SK-N-SH (cell line): Measurements from ENCODE around the gene ZNF441. TPM values are rescaled to one million over a fixed set of nuclear protein-coding genes. Genes with fewer than 3 reads are reported as not detected.

Experiments used
- CTCF ChIA-PET: fragments of 300-600, 350-600 bp; formaldehyde crosslinking; extraction: SDS; loops from one replicate; lab custom pipeline; 2021; lab: Yijun Ruan, JAX
- POLR2A ChIA-PET: fragments of 350-600 bp; sonication (Branson Sonifier 250); formaldehyde crosslinking; extraction: SDS; loops from one replicate; lab custom pipeline; 2020; ENCODE audit warnings: antibody characterized with exemption, inconsistent platforms; lab: Yijun Ruan, JAX
- DNase-seq: peaks from one replicate; pipeline ENCODE4 v3.0.0; 2012
- H2AFZ ChIP-seq: fragments of 200-600 bp; sonication (generic); 2 replicates; pipeline ENCODE4 v1.8.1; 2016; ENCODE audit warnings: antibody characterized with exemption, mild to moderate bottlenecking, low read depth
- H3F3A ChIP-seq: fragments of 200-600 bp; sonication (generic); replicated peaks from 2 replicates; pipeline ENCODE3; 2016; ENCODE audit warnings: antibody characterized with exemption, mild to moderate bottlenecking; ENCODE audit not compliant: insufficient read depth
- H3K27ac ChIP-seq, 2 experiments: fragments of 200-500 bp in 1 of 2; fragments of 200-600 bp in 1 of 2; sonication (Bioruptor generic) in 1 of 2; sonication (generic), shearing (Covaris generic) in 1 of 2; 2 replicates each; pipeline versions ENCODE4 v1.5.1 to v1.6.1; 2014 to 2016; ENCODE audit warnings: low read depth in 2 of 2, inconsistent platforms in 1 of 2, low read length in 1 of 2, mild to moderate bottlenecking in 1 of 2, mixed read lengths in 1 of 2
- H3K27me3 ChIP-seq: fragments of 200-600 bp; sonication (generic), shearing (Covaris generic); 2 replicates; pipeline ENCODE4 v1.6.1; 2016; ENCODE audit warnings: mixed run types; ENCODE audit not compliant: insufficient read depth
- H3K36me3 ChIP-seq, 2 experiments: fragments of 200-500 bp in 1 of 2; fragments of 200-600 bp in 1 of 2; sonication (Bioruptor generic) in 1 of 2; sonication (generic) in 1 of 2; replicated peaks in 1 of 2; 2 replicates each; pipeline versions ENCODE3 to v1.5.1; 2014 to 2016; ENCODE audit warnings: low read length in 1 of 2, mild to moderate bottlenecking in 1 of 2; ENCODE audit not compliant: insufficient read depth in 2 of 2, control insufficient read depth in 1 of 2
- H3K4me1 ChIP-seq, 2 experiments: fragments of 200-500 bp in 1 of 2; fragments of 200-600 bp in 1 of 2; sonication (Bioruptor generic) in 1 of 2; sonication (generic), shearing (Covaris generic) in 1 of 2; 2 replicates each; pipeline versions ENCODE4 v1.5.1 to v1.6.1; 2014 to 2016; ENCODE audit warnings: low read depth in 1 of 2, low read length in 1 of 2, mixed run types in 1 of 2; ENCODE audit not compliant: insufficient read depth in 2 of 2, control insufficient read depth in 1 of 2
- H3K4me2 ChIP-seq: fragments of 200-600 bp; sonication (generic), shearing (Covaris generic); 2 replicates; pipeline ENCODE4 v1.6.1; 2017; ENCODE audit warnings: mixed run types
- H3K4me3 ChIP-seq, 2 experiments: fragments of 200-500 bp in 1 of 2; fragments of 200-600 bp in 1 of 2; sonication (Bioruptor generic) in 1 of 2; sonication (generic), shearing (Covaris generic) in 1 of 2; 2 replicates each; pipeline versions ENCODE4 v1.5.1 to v1.8.1; 2014 to 2016; ENCODE audit warnings: low read depth in 2 of 2, inconsistent platforms in 1 of 2, low read length in 1 of 2, mild to moderate bottlenecking in 1 of 2, mixed read lengths in 1 of 2, moderate library complexity in 1 of 2
- H3K79me2 ChIP-seq: fragments of 200-600 bp; sonication (generic); 2 replicates; pipeline ENCODE4 v1.8.1; 2017; ENCODE audit warnings: mild to moderate bottlenecking; ENCODE audit not compliant: insufficient read depth
- H3K9ac ChIP-seq: fragments of 200-600 bp; sonication (generic); 2 replicates; pipeline ENCODE4 v1.6.1; 2017; ENCODE audit warnings: mixed run types
- H3K9me2 ChIP-seq: fragments of 200-600 bp; sonication (generic); 2 replicates; pipeline ENCODE4 v1.6.1; 2017; ENCODE audit warnings: mixed run types
- H3K9me3 ChIP-seq: fragments of 200-600 bp; sonication (generic); 2 replicates; pipeline ENCODE4 v1.6.1; 2017; ENCODE audit warnings: mixed run types, mild to moderate bottlenecking, moderate library complexity
- H4K20me1 ChIP-seq: fragments of 200-600 bp; sonication (generic); 2 replicates; pipeline ENCODE4 v1.6.1; 2017; ENCODE audit warnings: mild to moderate bottlenecking, mixed run types; ENCODE audit not compliant: insufficient read depth
- CHD2 ChIP-seq: fragments of 150-350 bp; IDR thresholded peaks from 2 replicates; pipeline ENCODE4 v1.6.1; 2018; ENCODE audit warnings: low read length; ENCODE audit not compliant: partially characterized antibody
- ELF1 ChIP-seq: IDR thresholded peaks from 2 replicates; pipeline ENCODE4 v1.4.0; 2012
- EP300 ChIP-seq, 2 experiments: IDR thresholded peaks; 2 replicates each; pipeline versions ENCODE4 v1.4.0 to v1.6.1; 2012; ENCODE audit warnings: borderline replicate concordance in 1 of 2, low read depth in 1 of 2, low read length in 1 of 2
- GABPA ChIP-seq: IDR thresholded peaks from 2 replicates; pipeline ENCODE4 v1.4.0; 2012; ENCODE audit warnings: low read depth, mild to moderate bottlenecking
- GATA2 ChIP-seq: sonication (generic); formaldehyde crosslinking; IDR thresholded peaks from 2 replicates; pipeline ENCODE4 v1.5.0; 2020; ENCODE audit warnings: mild to moderate bottlenecking, missing genetic modification reagents
- MXI1 ChIP-seq: IDR thresholded peaks from 2 replicates; pipeline ENCODE4 v1.6.1; 2012; ENCODE audit warnings: mild to moderate bottlenecking, low read depth, low read length, improper control_type of control experiment
- NFIC ChIP-seq: IDR thresholded peaks from 2 replicates; pipeline ENCODE4 v1.4.0; 2012; ENCODE audit warnings: borderline replicate concordance
- POLR2AphosphoS5 ChIP-seq: IDR thresholded peaks from 2 replicates; pipeline ENCODE4 v1.6.1; 2012; ENCODE audit warnings: low read depth, low read length
- RFX5 ChIP-seq: IDR thresholded peaks from 2 replicates; pipeline ENCODE4 v1.6.1; 2012; ENCODE audit warnings: mild to moderate bottlenecking, improper control_type of control experiment, low read length
- RXRA ChIP-seq: IDR thresholded peaks from 2 replicates; pipeline ENCODE4 v1.4.0; 2012; ENCODE audit warnings: low read depth, mild to moderate bottlenecking, borderline replicate concordance
- TAF1 ChIP-seq: IDR thresholded peaks from 2 replicates; pipeline ENCODE4 v1.6.1; 2012; ENCODE audit warnings: low read depth, mild to moderate bottlenecking, low read length, moderate library complexity, borderline replicate concordance
- TEAD4 ChIP-seq: IDR thresholded peaks from 2 replicates; pipeline ENCODE4 v1.4.0; 2012; ENCODE audit warnings: mild to moderate bottlenecking, borderline replicate concordance; ENCODE audit not compliant: insufficient read depth
- WGBS: methylation state at CpG from one replicate; pipeline ENCODE4 v1.1.6; 2017; ENCODE audit warnings: low lambda C conversion rate; 5-methylcytosine and 5-hydroxymethylcytosine counted together
- polyA plus RNA-seq, 3 experiments: library from polyadenylated mRNA; depleted of rRNA; stranded (reverse); fragments of >200 nt; gene quantifications; 2 replicates each; pipeline ENCODE4 v1.2.3, GENCODE V29; 2012
- TF ChIP-seq, protein P1 (sequence below): IDR thresholded peaks from 2 replicates; pipeline ENCODE4 v1.4.0; 2012; ENCODE audit warnings: low read depth, borderline replicate concordance
- TF ChIP-seq, protein P2 (sequence below): fragments of 200-600 bp; sonication (generic); IDR thresholded peaks from 2 replicates; pipeline ENCODE4 v1.6.1; 2017; ENCODE audit warnings: antibody characterized with exemption, mild to moderate bottlenecking, moderate library complexity
- TF ChIP-seq, protein P3 (sequence below): IDR thresholded peaks from 2 replicates; pipeline ENCODE4 v1.4.0; 2012; ENCODE audit warnings: low read depth
- TF ChIP-seq, protein P4 (sequence below): IDR thresholded peaks from 2 replicates; pipeline ENCODE4 v1.6.1; 2012; ENCODE audit warnings: mild to moderate bottlenecking, low read depth, low read length, moderate library complexity
- TF ChIP-seq, protein P5 (sequence below): fragments of 150-350 bp; IDR thresholded peaks from 2 replicates; pipeline ENCODE4 v1.6.1; 2017; ENCODE audit warnings: antibody characterized with exemption, low read length, low read depth, borderline replicate concordance

ZNF441 gene
- polyA plus RNA-seq, 1 of the 3 experiments (the other 2 are of a cell fraction) = 3.2 TPM

DNA sequence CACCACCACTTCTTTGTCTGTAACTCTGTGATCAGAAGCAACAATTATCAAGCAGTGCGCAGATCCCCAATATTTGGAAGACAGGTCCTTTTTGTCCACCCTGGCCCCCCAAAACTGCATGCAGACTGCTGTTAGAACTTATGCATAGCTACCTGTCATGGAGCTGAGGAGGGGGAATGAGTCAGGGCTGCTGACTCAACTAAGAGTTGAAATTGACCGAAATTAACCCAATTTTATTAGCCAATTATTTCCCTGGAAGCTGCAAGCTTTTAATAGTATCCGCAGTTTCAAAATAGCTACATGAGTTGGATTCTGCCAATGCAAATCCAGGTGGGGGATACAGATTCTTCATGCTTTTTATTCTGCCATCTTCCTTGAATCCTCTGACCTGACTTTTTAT, 17.6 kb downstream of the ZNF441 start:
- Histone ChIP-seq H3K9me2 (no peaks in the 10 kb centered on the region), H3K4me3 (no peak overlapping the region), H3K36me3 (peaks cover 27 to 47% of the 10 kb centered on the region in 2 experiments), H3K9ac (no peak overlapping the region), H2AFZ (no peak overlapping the region), H3K9me3 (peaks cover 51% of the 10 kb centered on the region), H3K27ac (no peak overlapping the region), H3K27me3 (no peaks in the 10 kb centered on the region), H3K79me2 (no peaks in the 10 kb centered on the region), H4K20me1 (no peaks in the 10 kb centered on the region), H3K4me2 (no peak overlapping the region), H3F3A (peaks cover 3% of the 10 kb centered on the region), H3K4me1 (no peaks in the 10 kb centered on the region)
- CTCF ChIA-PET = interaction anchor here (0.7 kb wide), 1 partner anchor 139 kb away, joined by 3 read pairs; no protein-coding TSS in a partner anchor
- TF ChIP-seq, protein P1, sequence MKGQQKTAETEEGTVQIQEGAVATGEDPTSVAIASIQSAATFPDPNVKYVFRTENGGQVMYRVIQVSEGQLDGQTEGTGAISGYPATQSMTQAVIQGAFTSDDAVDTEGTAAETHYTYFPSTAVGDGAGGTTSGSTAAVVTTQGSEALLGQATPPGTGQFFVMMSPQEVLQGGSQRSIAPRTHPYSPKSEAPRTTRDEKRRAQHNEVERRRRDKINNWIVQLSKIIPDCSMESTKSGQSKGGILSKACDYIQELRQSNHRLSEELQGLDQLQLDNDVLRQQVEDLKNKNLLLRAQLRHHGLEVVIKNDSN = no peak
- TF ChIP-seq, protein P2, sequence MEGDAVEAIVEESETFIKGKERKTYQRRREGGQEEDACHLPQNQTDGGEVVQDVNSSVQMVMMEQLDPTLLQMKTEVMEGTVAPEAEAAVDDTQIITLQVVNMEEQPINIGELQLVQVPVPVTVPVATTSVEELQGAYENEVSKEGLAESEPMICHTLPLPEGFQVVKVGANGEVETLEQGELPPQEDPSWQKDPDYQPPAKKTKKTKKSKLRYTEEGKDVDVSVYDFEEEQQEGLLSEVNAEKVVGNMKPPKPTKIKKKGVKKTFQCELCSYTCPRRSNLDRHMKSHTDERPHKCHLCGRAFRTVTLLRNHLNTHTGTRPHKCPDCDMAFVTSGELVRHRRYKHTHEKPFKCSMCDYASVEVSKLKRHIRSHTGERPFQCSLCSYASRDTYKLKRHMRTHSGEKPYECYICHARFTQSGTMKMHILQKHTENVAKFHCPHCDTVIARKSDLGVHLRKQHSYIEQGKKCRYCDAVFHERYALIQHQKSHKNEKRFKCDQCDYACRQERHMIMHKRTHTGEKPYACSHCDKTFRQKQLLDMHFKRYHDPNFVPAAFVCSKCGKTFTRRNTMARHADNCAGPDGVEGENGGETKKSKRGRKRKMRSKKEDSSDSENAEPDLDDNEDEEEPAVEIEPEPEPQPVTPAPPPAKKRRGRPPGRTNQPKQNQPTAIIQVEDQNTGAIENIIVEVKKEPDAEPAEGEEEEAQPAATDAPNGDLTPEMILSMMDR = no peak
- no peak for TF ChIP-seq CHD2
- no peak for TF ChIP-seq RFX5
- TF ChIP-seq NFIC = no peak
- no peak for TF ChIP-seq GATA2 (CRISPR knock-in tag)
- TF ChIP-seq ELF1 = no peak
- TF ChIP-seq, protein P3, sequence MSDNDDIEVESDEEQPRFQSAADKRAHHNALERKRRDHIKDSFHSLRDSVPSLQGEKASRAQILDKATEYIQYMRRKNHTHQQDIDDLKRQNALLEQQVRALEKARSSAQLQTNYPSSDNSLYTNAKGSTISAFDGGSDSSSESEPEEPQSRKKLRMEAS = no peak
- no peak for TF ChIP-seq TAF1
- TF ChIP-seq, protein P4, sequence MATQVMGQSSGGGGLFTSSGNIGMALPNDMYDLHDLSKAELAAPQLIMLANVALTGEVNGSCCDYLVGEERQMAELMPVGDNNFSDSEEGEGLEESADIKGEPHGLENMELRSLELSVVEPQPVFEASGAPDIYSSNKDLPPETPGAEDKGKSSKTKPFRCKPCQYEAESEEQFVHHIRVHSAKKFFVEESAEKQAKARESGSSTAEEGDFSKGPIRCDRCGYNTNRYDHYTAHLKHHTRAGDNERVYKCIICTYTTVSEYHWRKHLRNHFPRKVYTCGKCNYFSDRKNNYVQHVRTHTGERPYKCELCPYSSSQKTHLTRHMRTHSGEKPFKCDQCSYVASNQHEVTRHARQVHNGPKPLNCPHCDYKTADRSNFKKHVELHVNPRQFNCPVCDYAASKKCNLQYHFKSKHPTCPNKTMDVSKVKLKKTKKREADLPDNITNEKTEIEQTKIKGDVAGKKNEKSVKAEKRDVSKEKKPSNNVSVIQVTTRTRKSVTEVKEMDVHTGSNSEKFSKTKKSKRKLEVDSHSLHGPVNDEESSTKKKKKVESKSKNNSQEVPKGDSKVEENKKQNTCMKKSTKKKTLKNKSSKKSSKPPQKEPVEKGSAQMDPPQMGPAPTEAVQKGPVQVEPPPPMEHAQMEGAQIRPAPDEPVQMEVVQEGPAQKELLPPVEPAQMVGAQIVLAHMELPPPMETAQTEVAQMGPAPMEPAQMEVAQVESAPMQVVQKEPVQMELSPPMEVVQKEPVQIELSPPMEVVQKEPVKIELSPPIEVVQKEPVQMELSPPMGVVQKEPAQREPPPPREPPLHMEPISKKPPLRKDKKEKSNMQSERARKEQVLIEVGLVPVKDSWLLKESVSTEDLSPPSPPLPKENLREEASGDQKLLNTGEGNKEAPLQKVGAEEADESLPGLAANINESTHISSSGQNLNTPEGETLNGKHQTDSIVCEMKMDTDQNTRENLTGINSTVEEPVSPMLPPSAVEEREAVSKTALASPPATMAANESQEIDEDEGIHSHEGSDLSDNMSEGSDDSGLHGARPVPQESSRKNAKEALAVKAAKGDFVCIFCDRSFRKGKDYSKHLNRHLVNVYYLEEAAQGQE = no peak
- TF ChIP-seq TEAD4 = no peak
- no peak for TF ChIP-seq POLR2AphosphoS5
- no peak for TF ChIP-seq RXRA
- TF ChIP-seq, protein P5, sequence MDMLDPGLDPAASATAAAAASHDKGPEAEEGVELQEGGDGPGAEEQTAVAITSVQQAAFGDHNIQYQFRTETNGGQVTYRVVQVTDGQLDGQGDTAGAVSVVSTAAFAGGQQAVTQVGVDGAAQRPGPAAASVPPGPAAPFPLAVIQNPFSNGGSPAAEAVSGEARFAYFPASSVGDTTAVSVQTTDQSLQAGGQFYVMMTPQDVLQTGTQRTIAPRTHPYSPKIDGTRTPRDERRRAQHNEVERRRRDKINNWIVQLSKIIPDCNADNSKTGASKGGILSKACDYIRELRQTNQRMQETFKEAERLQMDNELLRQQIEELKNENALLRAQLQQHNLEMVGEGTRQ = no peak
- TF ChIP-seq EP300 (IDR thresholded peaks at IDR 0.05; ENCODE audit: borderline replicate concordance in 1 of 2, low read depth in 1 of 2, low read length in 1 of 2) = no peak
- no peak for TF ChIP-seq MXI1
- no peak for TF ChIP-seq GABPA
- DNase-seq = no peak
- 86% methylated on average over 3 of the region's 3 CpGs for WGBS
- POLR2A ChIA-PET = no interaction called here
